ENCODE measurements around the gene RGS9.
A peak's percentile ranks its signal among the peaks of the same experiment; 100 is the strongest.
"Not testable (repeated sequence)": the region's sequence is repeated elsewhere in the genome, so short reads cannot be mapped to it uniquely, and the experiment has no call there.

RGS9 gene

GRCh38 chr17:65158041-65158440 is 20.9 kb downstream of the RGS9 start:
- no peak for DNase-seq

GRCh38 chr17:65158622-65159021 is 21.5 kb downstream of the RGS9 start:
- DNase-seq: no peak

GRCh38 chr17:65160516-65160915 is 23.3 kb downstream of the RGS9 start:
- no peak for DNase-seq

GRCh38 chr17:65163990-65164495 is 26.9 kb downstream of the RGS9 start:
- peak; percentile 52 for DNase-seq

GRCh38 chr17:65166787-65167186 is 29.6 kb downstream of the RGS9 start:
- no peak for DNase-seq

GRCh38 chr17:65167566-65167965 is 30.4 kb downstream of the RGS9 start:
- DNase-seq: no peak

- no peak for DNase-seq
Observed at GRCh38 chr17:65169691-65170090, 32.5 kb downstream of the RGS9 start.

GRCh38 chr17:65170839-65171238 is 33.7 kb downstream of the RGS9 start:
- DNase-seq: no peak

- no peak for DNase-seq
Observed at GRCh38 chr17:65171752-65172151, 34.6 kb downstream of the RGS9 start.

GRCh38 chr17:65172496-65173136 is 35.4 kb downstream of the RGS9 start:
- no peak for DNase-seq

- DNase-seq: peak; percentile 69
Observed at GRCh38 chr17:65173284-65173793, 36.2 kb downstream of the RGS9 start.

- DNase-seq: no peak
Observed at GRCh38 chr17:65173976-65174683, 37.0 kb downstream of the RGS9 start.

- no peak for DNase-seq
Observed at GRCh38 chr17:65174974-65175373, 37.8 kb downstream of the RGS9 start.

- DNase-seq: no peak
Observed at GRCh38 chr17:65175952-65176351, 38.8 kb downstream of the RGS9 start.

GRCh38 chr17:65176646-65177409 is 39.7 kb downstream of the RGS9 start:
- DNase-seq: no peak

GRCh38 chr17:65177901-65178300 is 40.7 kb downstream of the RGS9 start:
- DNase-seq: no peak

GRCh38 chr17:65180276-65180675 is 43.1 kb downstream of the RGS9 start:
- DNase-seq: peak; percentile 30

GRCh38 chr17:65180752-65181236 is 43.6 kb downstream of the RGS9 start:
- DNase-seq: not testable (repeated sequence)

GRCh38 chr17:65181237-65182061 is 44.3 kb downstream of the RGS9 start:
- peak; percentile 60 for DNase-seq

GRCh38 chr17:65182233-65182632 is 45.1 kb downstream of the RGS9 start:
- DNase-seq: peak; percentile 4

- no peak for DNase-seq
Observed at GRCh38 chr17:65183736-65184135, 46.6 kb downstream of the RGS9 start.

GRCh38 chr17:65184235-65184959 is 47.2 kb downstream of the RGS9 start:
- DNase-seq: no peak
